SK-N-MC (cell line): ENCODE data around the gene CACNA1F.

Source experiments
- EZH2 ChIP-seq: fragments of 200-600 bp; sonication (generic); IDR thresholded peaks from one replicate; pipeline ENCODE4 v1.6.1; 2017; ENCODE audit warnings: antibody characterized with exemption
- FOXP2 ChIP-seq: optimal IDR thresholded peaks from 2 replicates; pipeline ENCODE3; 2011; ENCODE audit warnings: mild to moderate bottlenecking, moderate library complexity; ENCODE audit not compliant: insufficient read depth; ENCODE audit errors: extremely low read length, control extremely low read depth
- POLR2AphosphoS5 ChIP-seq: IDR thresholded peaks from 2 replicates; pipeline ENCODE4 v1.6.1; 2012; ENCODE audit warnings: mild to moderate bottlenecking, low read depth, low read length, borderline replicate concordance

DNA sequence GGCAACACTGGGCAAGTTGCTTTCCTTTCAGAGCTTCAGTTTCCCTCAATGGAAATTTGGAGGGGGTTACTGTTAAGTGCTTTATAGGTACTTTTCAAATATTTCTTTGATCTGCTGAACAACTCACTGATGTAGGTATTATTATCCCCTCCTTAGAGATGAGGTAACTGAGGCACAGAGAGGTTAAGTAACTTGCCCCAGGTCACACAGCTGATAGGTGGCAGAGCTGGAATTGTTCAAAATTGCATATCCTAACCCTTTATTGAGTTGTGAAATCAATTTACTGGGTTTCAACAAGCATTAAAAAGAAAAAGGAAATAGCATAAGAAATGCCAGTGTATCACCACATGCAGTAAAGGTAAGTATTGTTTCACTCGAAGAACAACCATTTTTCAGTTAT lies 43.1 kb upstream of the CACNA1F start:
- no peak for TF ChIP-seq POLR2AphosphoS5
- TF ChIP-seq EZH2, result no peak
- no peak for TF ChIP-seq FOXP2
